ENCODE measurements around the gene CEBPZOS.
A peak's percentile ranks its signal among the peaks of the same experiment; 100 is the strongest.
"Not testable (repeated sequence)": the region's sequence is repeated elsewhere in the genome, so short reads cannot be mapped to it uniquely, and the experiment has no call there.

CEBPZOS gene

GRCh38 chr2:37191253-37191652 lies 5.0 kb upstream of the CEBPZOS start:
- Histone ChIP-seq H3K4me3 (ENCODE audit: control insufficient read depth in 1 of 7, extremely low read depth in 1 of 7, insufficient read depth in 4 of 7, low read depth in 2 of 7, low read length in 6 of 7) (no peak overlapping the region), H3K27me3 (replicated peaks in 2 of 5; ENCODE audit: control insufficient read depth in 4 of 5, insufficient read depth in 5 of 5, low read length in 4 of 5) (peaks cover 0 to 2% (median 0%) of the 10 kb centered on the region in 5 experiments), H3K9me3 (ENCODE audit: control extremely low read depth in 1 of 5, control insufficient read depth in 4 of 5, insufficient read depth in 2 of 5, low read depth in 1 of 5, low read length in 4 of 5) (no peaks in the 10 kb centered on the region), H3K4me1 (ENCODE audit: control extremely low read depth in 1 of 4, control insufficient read depth in 4 of 4, insufficient read depth in 4 of 4, low read length in 3 of 4) (peaks cover 0 to 5% (median 4%) of the 10 kb centered on the region in 4 experiments), H3K27ac (ENCODE audit: insufficient read depth in 1 of 2, low read depth in 1 of 2, low read length in 2 of 2, poor library complexity in 1 of 2, severe bottlenecking in 2 of 2) (no peak overlapping the region), H3K36me3 (ENCODE audit: control insufficient read depth in 4 of 4, insufficient read depth in 4 of 4, low read length in 3 of 4) (no peaks in the 10 kb centered on the region)
- ChIA-PET POLR2A (interaction anchor here (0.7 kb wide), 1 partner anchor 41 kb away, joined by 4 read pairs; no protein-coding TSS in a partner anchor), CTCF (interaction anchor here (1.0 to 2.3 kb wide), 2 partner anchors 12 to 23 kb away, joined by 3 to 9 read pairs; no protein-coding TSS in a partner anchor)
- 97% methylated on average over 4 of the region's 4 CpGs for WGBS (ENCODE audit: insufficient coverage)
- DNase-seq, result no peak

- no peaks in the 10 kb centered on the region for H3K9me3 ChIP-seq (ENCODE audit: control extremely low read depth in 1 of 5, control insufficient read depth in 4 of 5, insufficient read depth in 2 of 5, low read depth in 1 of 5, low read length in 4 of 5)
- H3K27me3 ChIP-seq (replicated peaks in 2 of 5; ENCODE audit: control insufficient read depth in 4 of 5, insufficient read depth in 5 of 5, low read length in 4 of 5), result no peaks in the 10 kb centered on the region
- CTCF ChIA-PET, result interaction anchor here (0.6 to 1.0 kb wide), 2 partner anchors 12 to 57 kb away, joined by 3 read pairs; no protein-coding TSS in a partner anchor
- no peak for DNase-seq
- WGBS (ENCODE audit: insufficient coverage), result 100% methylated on average over 5 of the region's 6 CpGs
- H3K36me3 ChIP-seq (ENCODE audit: control insufficient read depth in 4 of 4, insufficient read depth in 4 of 4, low read length in 3 of 4), result no peaks in the 10 kb centered on the region
- H3K4me1 ChIP-seq (ENCODE audit: control extremely low read depth in 1 of 4, control insufficient read depth in 4 of 4, insufficient read depth in 4 of 4, low read length in 3 of 4), result peaks cover 0 to 6% (median 5%) of the 10 kb centered on the region in 4 experiments
- H3K27ac ChIP-seq (ENCODE audit: insufficient read depth in 1 of 2, low read depth in 1 of 2, low read length in 2 of 2, poor library complexity in 1 of 2, severe bottlenecking in 2 of 2), result no peak overlapping the region
- H3K4me3 ChIP-seq (ENCODE audit: control insufficient read depth in 1 of 7, extremely low read depth in 1 of 7, insufficient read depth in 4 of 7, low read depth in 2 of 7, low read length in 6 of 7), result no peak overlapping the region
- POLR2A ChIA-PET, result interaction anchor here (0.7 kb wide), 1 partner anchor 40 kb away, joined by 4 read pairs; no protein-coding TSS in a partner anchor
Observed at GRCh38 chr2:37191747-37192146, 4.5 kb upstream of the CEBPZOS start.

- no peak for DNase-seq
- H3K36me3 ChIP-seq (ENCODE audit: control insufficient read depth in 4 of 4, insufficient read depth in 4 of 4, low read length in 3 of 4), result no peaks in the 10 kb centered on the region
- ChIA-PET CTCF (no interaction called here), POLR2A (no interaction called here)
- H3K4me1 ChIP-seq (ENCODE audit: control extremely low read depth in 1 of 4, control insufficient read depth in 4 of 4, insufficient read depth in 4 of 4, low read length in 3 of 4), result peaks cover 7 to 14% (median 11%) of the 10 kb centered on the region in 4 experiments
- no peak overlapping the region for H3K27ac ChIP-seq (ENCODE audit: insufficient read depth in 1 of 2, low read depth in 1 of 2, low read length in 2 of 2, poor library complexity in 1 of 2, severe bottlenecking in 2 of 2)
- H3K27me3 ChIP-seq (replicated peaks in 2 of 5; ENCODE audit: control insufficient read depth in 4 of 5, insufficient read depth in 5 of 5, low read length in 4 of 5), result no peaks in the 10 kb centered on the region
- no CpG with 5 or more reads among the region's 1 CpG for WGBS (ENCODE audit: insufficient coverage)
- no peaks in the 10 kb centered on the region for H3K9me3 ChIP-seq (ENCODE audit: control extremely low read depth in 1 of 5, control insufficient read depth in 4 of 5, insufficient read depth in 2 of 5, low read depth in 1 of 5, low read length in 4 of 5)
- H3K4me3 ChIP-seq (ENCODE audit: control insufficient read depth in 1 of 7, extremely low read depth in 1 of 7, insufficient read depth in 4 of 7, low read depth in 2 of 7, low read length in 6 of 7), result no peak overlapping the region
Observed at GRCh38 chr2:37192551-37192950, 3.7 kb upstream of the CEBPZOS start.

- peaks cover 6 to 21% (median 13%) of the 10 kb centered on the region in 4 experiments for H3K4me1 ChIP-seq (ENCODE audit: control extremely low read depth in 1 of 4, control insufficient read depth in 4 of 4, insufficient read depth in 4 of 4, low read length in 3 of 4)
- 84% methylated on average over 14 of the region's 20 CpGs for WGBS (ENCODE audit: insufficient coverage)
- H3K27ac ChIP-seq (ENCODE audit: insufficient read depth in 1 of 2, low read depth in 1 of 2, low read length in 2 of 2, poor library complexity in 1 of 2, severe bottlenecking in 2 of 2), result peak overlapping the region; percentile 84 to 87
- H3K36me3 ChIP-seq (ENCODE audit: control insufficient read depth in 4 of 4, insufficient read depth in 4 of 4, low read length in 3 of 4), result peaks cover 4 to 16% (median 5%) of the 10 kb centered on the region in 4 experiments
- POLR2A ChIA-PET; DNase-seq; H3K9me3 ChIP-seq (ENCODE audit: control extremely low read depth in 1 of 5, control insufficient read depth in 4 of 5, insufficient read depth in 2 of 5, low read depth in 1 of 5, low read length in 4 of 5); H3K27me3 ChIP-seq (replicated peaks in 2 of 5; ENCODE audit: control insufficient read depth in 4 of 5, insufficient read depth in 5 of 5, low read length in 4 of 5); CTCF ChIA-PET: not testable (repeated sequence)
- peak overlapping the region in 6 of 7 experiments; percentile 63 to 89 (median 80) for H3K4me3 ChIP-seq (ENCODE audit: control insufficient read depth in 1 of 7, extremely low read depth in 1 of 7, insufficient read depth in 4 of 7, low read depth in 2 of 7, low read length in 6 of 7)
Observed at GRCh38 chr2:37195862-37196319, 405 bp upstream of the CEBPZOS start.

GRCh38 chr2:37198681-37199065 lies 2.4 kb downstream of the CEBPZOS start:
- H3K9me3 ChIP-seq (ENCODE audit: control extremely low read depth in 1 of 5, control insufficient read depth in 4 of 5, insufficient read depth in 2 of 5, low read depth in 1 of 5, low read length in 4 of 5), result peaks cover 0 to 3% (median 0%) of the 10 kb centered on the region in 5 experiments
- no peak for DNase-seq
- H3K4me3 ChIP-seq (ENCODE audit: control insufficient read depth in 1 of 7, extremely low read depth in 1 of 7, insufficient read depth in 4 of 7, low read depth in 2 of 7, low read length in 6 of 7), result no peak overlapping the region
- CTCF ChIA-PET, result interaction anchor here (1.0 to 3.7 kb wide), 2 partner anchors 30 to 33 kb away, joined by 3 to 9 read pairs; partner anchors contain the start of genes CEBPZ and NDUFAF7
- H3K4me1 ChIP-seq (ENCODE audit: control extremely low read depth in 1 of 4, control insufficient read depth in 4 of 4, insufficient read depth in 4 of 4, low read length in 3 of 4), result peaks cover 6 to 34% (median 18%) of the 10 kb centered on the region in 4 experiments
- no peaks in the 10 kb centered on the region for H3K27me3 ChIP-seq (replicated peaks in 2 of 5; ENCODE audit: control insufficient read depth in 4 of 5, insufficient read depth in 5 of 5, low read length in 4 of 5)
- no peak overlapping the region for H3K27ac ChIP-seq (ENCODE audit: insufficient read depth in 1 of 2, low read depth in 1 of 2, low read length in 2 of 2, poor library complexity in 1 of 2, severe bottlenecking in 2 of 2)
- POLR2A ChIA-PET, result no interaction called here
- 100% methylated on average over 4 of the region's 8 CpGs for WGBS (ENCODE audit: insufficient coverage)
- H3K36me3 ChIP-seq (ENCODE audit: control insufficient read depth in 4 of 4, insufficient read depth in 4 of 4, low read length in 3 of 4), result peaks cover 8 to 34% (median 15%) of the 10 kb centered on the region in 4 experiments

- Histone ChIP-seq H3K36me3 (ENCODE audit: control insufficient read depth in 4 of 4, insufficient read depth in 4 of 4, low read length in 3 of 4) (peaks cover 24 to 57% (median 34%) of the 10 kb centered on the region in 4 experiments), H3K27ac (ENCODE audit: insufficient read depth in 1 of 2, low read depth in 1 of 2, low read length in 2 of 2, poor library complexity in 1 of 2, severe bottlenecking in 2 of 2) (peak overlapping the region in 1 of 2 experiments; percentile 43)
- POLR2A ChIA-PET, result no interaction called here
Observed at GRCh38 chr2:37201208-37201607, 4.9 kb downstream of the CEBPZOS start.

GRCh38 chr2:37201766-37202165 lies 5.5 kb downstream of the CEBPZOS start:
- Histone ChIP-seq H3K4me1 (ENCODE audit: control extremely low read depth in 1 of 4, control insufficient read depth in 4 of 4, insufficient read depth in 4 of 4, low read length in 3 of 4) (peaks cover 3 to 28% (median 15%) of the 10 kb centered on the region in 4 experiments), H3K4me3 (ENCODE audit: control insufficient read depth in 1 of 7, extremely low read depth in 1 of 7, insufficient read depth in 4 of 7, low read depth in 2 of 7, low read length in 6 of 7) (no peak overlapping the region), H3K9me3 (ENCODE audit: control extremely low read depth in 1 of 5, control insufficient read depth in 4 of 5, insufficient read depth in 2 of 5, low read depth in 1 of 5, low read length in 4 of 5) (peaks cover 0 to 17% (median 7%) of the 10 kb centered on the region in 5 experiments), H3K36me3 (ENCODE audit: control insufficient read depth in 4 of 4, insufficient read depth in 4 of 4, low read length in 3 of 4) (peaks cover 30 to 63% (median 39%) of the 10 kb centered on the region in 4 experiments), H3K27ac (ENCODE audit: insufficient read depth in 1 of 2, low read depth in 1 of 2, low read length in 2 of 2, poor library complexity in 1 of 2, severe bottlenecking in 2 of 2) (peak overlapping the region in 1 of 2 experiments; percentile 61), H3K27me3 (replicated peaks in 2 of 5; ENCODE audit: control insufficient read depth in 4 of 5, insufficient read depth in 5 of 5, low read length in 4 of 5) (no peaks in the 10 kb centered on the region)
- ChIA-PET CTCF (interaction anchor here (1.0 to 3.7 kb wide), 5 partner anchors 10 to 50 kb away, joined by 3 to 9 read pairs (median 5); partner anchors contain the start of genes CEBPZ and NDUFAF7), POLR2A (no interaction called here)
- WGBS (ENCODE audit: insufficient coverage), result no CpG with 5 or more reads among the region's 1 CpG
- DNase-seq, result peak; percentile 80 to 92 (median 89)

More at GRCh38 chr2:37201208-37201607, 4.9 kb downstream of the CEBPZOS start:
- Histone ChIP-seq H3K4me3 (ENCODE audit: control insufficient read depth in 1 of 7, extremely low read depth in 1 of 7, insufficient read depth in 4 of 7, low read depth in 2 of 7, low read length in 6 of 7) (no peak overlapping the region), H3K9me3 (ENCODE audit: control extremely low read depth in 1 of 5, control insufficient read depth in 4 of 5, insufficient read depth in 2 of 5, low read depth in 1 of 5, low read length in 4 of 5) (peaks cover 0 to 11% (median 4%) of the 10 kb centered on the region in 5 experiments), H3K27me3 (replicated peaks in 2 of 5; ENCODE audit: control insufficient read depth in 4 of 5, insufficient read depth in 5 of 5, low read length in 4 of 5) (no peaks in the 10 kb centered on the region), H3K4me1 (ENCODE audit: control extremely low read depth in 1 of 4, control insufficient read depth in 4 of 4, insufficient read depth in 4 of 4, low read length in 3 of 4) (peaks cover 3 to 31% (median 16%) of the 10 kb centered on the region in 4 experiments)
- CTCF ChIA-PET, result interaction anchor here (1.0 to 3.7 kb wide), 6 partner anchors 10 to 50 kb away, joined by 3 to 9 read pairs (median 4); partner anchors contain the start of genes CEBPZ and NDUFAF7
- no peak for DNase-seq
- WGBS (ENCODE audit: insufficient coverage), result no CpG with 5 or more reads among the region's 1 CpG
